Stimulated activated naive B cell treated with anti-CD40 and anti-IgM and Interleukin-4, amounts not matched to agents 10 μg/mL and 1 μg/mL and 100 μg/mL, for 72 hours (primary cell): Measurements from ENCODE around the gene GADD45B.
"Not testable (repeated sequence)": the region's sequence is repeated elsewhere in the genome, so short reads cannot be mapped to it uniquely, and the experiment has no call there.

Experiments used
- ATAC-seq, 2 donors: fragments of 150-1000 bp; cut with Tn5 transposase; replicated peaks; 2 replicates each; pipeline ENCODE4 v1.10.0; 2021; ENCODE audit warnings: moderate library complexity in 1 of 2
- DNase-seq: peaks from one replicate; pipeline ENCODE4 v3.0.0; 2021
- H3K27ac Mint-ChIP-seq: one replicate; pipeline ENCODE4 v1.8.0; 2022; ENCODE audit warnings: mild to moderate bottlenecking, mixed read lengths
- H3K27me3 Mint-ChIP-seq, 2 donors: one replicate each; pipeline ENCODE4 v1.8.0; 2022; ENCODE audit warnings: mixed read lengths in 2 of 2
- H3K36me3 Mint-ChIP-seq, 2 donors: one replicate each; pipeline ENCODE4 v1.8.0; 2022; ENCODE audit warnings: mixed read lengths in 2 of 2, mild to moderate bottlenecking in 1 of 2
- H3K4me1 Mint-ChIP-seq, 2 donors: one replicate each; pipeline ENCODE4 v1.8.0; 2022; ENCODE audit warnings: mixed read lengths in 2 of 2, mild to moderate bottlenecking in 1 of 2
- H3K4me3 Mint-ChIP-seq, 2 donors: one replicate each; pipeline ENCODE4 v1.8.0; 2022; ENCODE audit warnings: mild to moderate bottlenecking in 2 of 2, mixed read lengths in 2 of 2, moderate library complexity in 1 of 2
- H3K9me3 Mint-ChIP-seq, 2 donors: one replicate each; pipeline ENCODE4 v1.8.0; 2022; ENCODE audit warnings: mixed read lengths in 2 of 2, mild to moderate bottlenecking in 1 of 2

GADD45B gene

DNA sequence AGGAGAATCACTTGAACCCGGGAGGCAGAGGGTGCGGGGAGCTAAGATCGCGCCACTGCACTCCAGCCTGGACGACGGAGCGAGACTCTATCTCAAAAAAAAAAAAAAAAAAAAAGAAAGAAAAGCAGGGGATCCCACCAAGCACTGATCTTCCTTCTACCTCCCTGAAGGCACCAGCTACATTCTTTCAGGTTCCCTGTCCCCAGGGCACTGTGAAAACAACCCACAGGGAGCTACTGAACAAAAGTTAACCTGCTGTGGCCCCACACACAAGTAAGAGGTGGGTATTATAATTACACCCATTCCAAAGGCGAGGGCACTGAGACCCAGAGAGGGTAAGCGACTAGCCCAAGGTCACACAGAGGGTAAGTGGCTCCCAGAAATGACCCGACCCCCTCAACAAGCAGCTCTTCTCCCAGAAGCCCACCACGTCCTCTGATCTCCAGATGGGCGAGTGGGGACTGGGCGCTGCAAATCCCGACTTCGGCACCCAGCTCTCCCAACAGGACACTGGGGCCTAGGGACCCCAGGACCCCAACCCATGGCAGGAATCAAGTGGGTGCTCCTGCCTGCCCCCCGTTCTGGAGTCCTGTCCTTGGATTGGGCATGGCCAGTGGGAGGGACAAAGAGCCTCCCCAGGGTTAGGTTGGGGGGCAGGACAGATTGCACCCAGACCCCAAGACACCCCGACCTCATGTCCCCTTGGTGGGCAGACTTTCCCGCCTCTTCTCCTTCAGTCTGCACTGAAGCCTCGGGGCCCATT is 21.5 kb upstream of the GADD45B start:
- Mint-ChIP-seq H3K4me1 (peaks cover 27 to 50% of the 10 kb centered on the region in 2 donors), H3K27ac (peak overlapping the region; percentile 71), H3K36me3 (peaks cover 8 to 17% of the 10 kb centered on the region in 2 donors), H3K4me3 (peak overlapping the region; percentile 76 to 94), H3K27me3 (no peaks in the 10 kb centered on the region), H3K9me3 (no peaks in the 10 kb centered on the region)
- no peak for ATAC-seq
- no peak for DNase-seq

DNA sequence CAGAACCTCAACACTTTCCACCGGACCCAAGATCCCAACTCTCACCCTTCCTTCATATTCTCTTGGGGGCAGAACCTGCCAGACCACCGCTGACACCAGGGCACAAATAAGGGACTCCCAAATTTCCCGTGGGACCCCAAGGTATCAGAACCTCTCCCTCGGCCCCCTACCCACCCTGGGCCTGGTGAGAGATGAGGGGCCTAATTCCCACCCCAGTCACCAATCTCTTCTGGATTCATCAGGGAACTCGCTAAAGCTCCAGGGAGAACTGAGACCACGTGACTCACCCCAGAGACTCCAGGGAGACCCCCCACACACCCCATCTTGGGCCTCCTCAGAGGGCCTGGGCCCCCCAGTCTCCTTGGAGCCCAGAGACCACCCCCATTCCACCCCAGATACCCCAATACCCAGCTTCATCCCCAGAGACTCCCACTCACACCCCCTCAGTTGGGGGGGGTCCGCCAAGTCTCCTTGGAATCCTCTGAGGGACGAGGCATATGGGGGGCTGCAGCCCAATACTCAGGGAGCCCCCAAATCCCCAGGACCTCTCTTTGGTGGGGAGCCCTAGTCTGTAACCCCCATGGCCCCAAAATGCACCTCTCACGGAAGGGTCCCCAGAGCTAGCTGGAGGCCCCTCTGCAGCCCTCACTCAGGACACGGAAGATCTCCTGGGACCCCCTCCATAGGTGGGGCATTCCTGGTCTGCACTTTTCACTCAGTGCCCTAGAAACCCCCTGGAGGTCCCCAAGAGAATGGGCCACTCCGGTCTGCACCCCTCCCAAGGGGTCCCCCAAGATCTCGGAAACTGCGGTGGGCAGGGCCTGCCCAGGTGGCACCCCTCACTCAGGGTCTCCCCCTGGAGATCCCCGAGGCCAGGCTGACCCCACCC is 20.7 kb upstream of the GADD45B start:
- Mint-ChIP-seq H3K4me1 (peaks cover 27 to 51% of the 10 kb centered on the region in 2 donors), H3K27ac (peak overlapping the region; percentile 86), H3K9me3 (no peaks in the 10 kb centered on the region), H3K4me3 (peak overlapping the region; percentile 76 to 94), H3K36me3 (peaks cover 5 to 14% of the 10 kb centered on the region in 2 donors), H3K27me3 (peaks cover 0 to 3% of the 10 kb centered on the region in 2 donors)
- no peak for ATAC-seq
- DNase-seq, result no peak

DNA sequence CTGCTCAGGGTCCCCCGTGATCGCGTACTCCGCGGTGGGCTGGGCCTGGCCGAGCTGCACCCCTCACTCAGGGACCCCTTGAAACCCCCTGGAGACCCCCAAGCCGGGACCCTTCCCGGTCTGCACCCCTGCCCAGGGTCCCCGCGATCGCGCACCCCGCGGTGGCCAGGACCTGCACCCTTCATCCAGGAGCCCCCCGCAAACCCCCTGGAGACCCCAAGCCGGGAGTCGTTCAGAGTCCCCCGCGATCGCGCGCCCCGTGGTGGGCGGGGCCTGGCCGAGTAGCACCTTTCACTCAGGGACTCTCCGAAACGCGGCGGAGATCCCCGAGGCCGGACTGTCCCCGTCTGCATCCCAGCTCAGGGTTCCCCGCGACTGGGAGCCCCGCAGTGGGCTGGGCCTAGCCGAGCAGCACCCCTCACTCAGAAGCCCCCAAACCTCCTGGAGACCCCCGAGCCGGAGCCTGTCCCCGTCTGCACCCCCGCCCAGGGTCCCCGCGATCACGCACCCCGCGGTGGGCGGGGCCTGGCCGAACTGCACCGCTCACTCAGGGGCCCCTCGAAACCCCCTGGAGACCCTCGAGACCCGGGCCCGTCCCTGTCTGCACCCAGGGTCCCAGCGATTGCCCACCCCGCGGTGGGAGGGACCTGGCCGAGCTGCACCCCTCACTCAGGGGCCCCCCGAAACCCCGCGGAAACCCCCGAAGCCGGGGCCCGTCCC is 19.9 kb upstream of the GADD45B start:
- ATAC-seq (peak; percentile 65), DNase-seq (peak; percentile 55)
- no peaks in the 10 kb centered on the region for H3K9me3 Mint-ChIP-seq
- H3K27ac Mint-ChIP-seq, result peak overlapping the region; percentile 93
- peak overlapping the region; percentile 90 to 94 for H3K4me3 Mint-ChIP-seq
- peaks cover 27 to 51% of the 10 kb centered on the region in 2 donors for H3K4me1 Mint-ChIP-seq
- H3K36me3 Mint-ChIP-seq, result peaks cover 3 to 11% of the 10 kb centered on the region in 2 donors
- H3K27me3 Mint-ChIP-seq, result peaks cover 0 to 5% of the 10 kb centered on the region in 2 donors

DNA sequence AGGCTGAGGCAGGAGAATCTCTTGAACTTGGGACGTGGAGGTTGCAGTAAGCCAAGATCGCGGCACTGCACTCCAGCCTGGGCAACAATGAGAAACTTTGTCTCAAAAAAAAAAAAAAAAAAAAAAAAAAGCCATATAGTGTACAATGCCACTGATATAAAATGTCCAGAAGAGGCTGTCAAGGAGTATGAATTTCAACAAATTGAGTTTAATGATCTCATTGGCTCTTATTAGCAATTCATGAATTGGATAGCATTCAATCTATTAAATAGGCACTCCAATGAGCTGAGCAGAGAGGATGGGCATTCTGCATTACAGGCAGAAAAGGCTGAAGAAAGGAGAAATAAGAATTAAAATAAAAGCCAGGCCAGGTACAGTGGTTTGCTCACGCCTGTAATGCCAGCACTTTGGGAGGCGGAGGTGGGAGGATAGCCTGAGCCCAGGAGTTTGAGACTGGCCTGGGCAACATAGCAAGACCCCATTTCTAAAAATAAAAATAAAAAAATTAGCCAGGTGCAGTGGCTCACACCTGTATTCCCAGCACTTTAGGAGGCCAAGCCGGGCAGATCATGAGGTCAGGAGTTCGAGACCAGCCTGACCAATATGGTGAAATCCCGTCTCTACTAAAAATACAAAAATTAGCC is 18.4 kb upstream of the GADD45B start:
- peaks cover 0 to 16% of the 10 kb centered on the region in 2 donors for H3K27me3 Mint-ChIP-seq
- H3K9me3 Mint-ChIP-seq, result no peaks in the 10 kb centered on the region
- peak overlapping the region; percentile 93 for H3K27ac Mint-ChIP-seq
- peaks cover 28 to 62% of the 10 kb centered on the region in 2 donors for H3K4me1 Mint-ChIP-seq
- H3K36me3 Mint-ChIP-seq, result peaks cover 2 to 7% of the 10 kb centered on the region in 2 donors
- ATAC-seq, result no peak
- H3K4me3 Mint-ChIP-seq, result peak overlapping the region; percentile 85 to 88
- DNase-seq, result no peak

DNA sequence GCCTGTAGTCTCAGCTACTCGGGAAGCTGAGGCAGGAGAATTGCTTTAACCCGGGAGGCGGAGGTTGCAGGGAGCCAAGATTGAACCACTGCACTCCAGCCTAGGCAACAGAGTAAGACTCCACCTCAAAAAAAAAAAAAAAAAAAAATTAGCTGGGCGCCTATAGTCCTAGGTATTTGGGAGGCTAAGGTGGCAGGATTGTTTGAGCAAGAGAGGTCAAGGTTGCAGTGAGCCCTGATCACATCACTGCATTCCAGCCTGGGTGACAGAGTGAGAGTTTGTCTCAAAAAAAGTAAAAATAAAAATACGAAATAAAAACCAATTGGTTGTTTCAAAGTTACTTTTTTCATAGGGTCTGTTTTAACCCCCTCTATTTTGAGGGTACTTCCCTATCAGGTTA is 17.9 kb upstream of the GADD45B start:
- Mint-ChIP-seq H3K27ac (no peak overlapping the region), H3K4me3 (no peak overlapping the region), H3K4me1 (peaks cover 27 to 58% of the 10 kb centered on the region in 2 donors), H3K27me3 (peaks cover 0 to 16% of the 10 kb centered on the region in 2 donors), H3K36me3 (peaks cover 2 to 7% of the 10 kb centered on the region in 2 donors), H3K9me3 (no peaks in the 10 kb centered on the region)
- ATAC-seq, result no peak
- DNase-seq, result no peak

DNA sequence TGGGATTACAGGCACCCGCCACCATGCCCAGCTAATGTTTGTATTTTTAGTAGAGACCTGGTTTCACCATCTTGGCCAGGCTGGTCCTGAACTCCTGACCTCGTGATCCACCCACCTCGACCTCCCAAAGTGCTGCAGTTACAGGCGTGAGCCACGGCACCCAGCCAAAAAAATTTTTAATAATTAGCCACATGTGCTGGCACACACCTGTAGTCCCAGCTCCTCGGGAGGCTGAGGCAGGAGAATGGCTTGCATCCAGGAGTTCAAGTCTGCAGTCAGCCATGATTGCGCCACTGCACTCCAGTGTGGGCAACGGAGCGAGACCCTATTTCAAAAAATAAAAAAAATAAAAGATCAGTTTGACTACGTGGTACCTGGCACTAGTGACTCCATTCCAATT is 17.2 kb upstream of the GADD45B start:
- not testable (repeated sequence) for ATAC-seq, H3K27ac Mint-ChIP-seq, H3K4me3 Mint-ChIP-seq, DNase-seq, H3K36me3 Mint-ChIP-seq, H3K9me3 Mint-ChIP-seq
- Mint-ChIP-seq H3K4me1 (peaks cover 23 to 51% of the 10 kb centered on the region in 2 donors), H3K27me3 (peaks cover 0 to 16% of the 10 kb centered on the region in 2 donors)

DNA sequence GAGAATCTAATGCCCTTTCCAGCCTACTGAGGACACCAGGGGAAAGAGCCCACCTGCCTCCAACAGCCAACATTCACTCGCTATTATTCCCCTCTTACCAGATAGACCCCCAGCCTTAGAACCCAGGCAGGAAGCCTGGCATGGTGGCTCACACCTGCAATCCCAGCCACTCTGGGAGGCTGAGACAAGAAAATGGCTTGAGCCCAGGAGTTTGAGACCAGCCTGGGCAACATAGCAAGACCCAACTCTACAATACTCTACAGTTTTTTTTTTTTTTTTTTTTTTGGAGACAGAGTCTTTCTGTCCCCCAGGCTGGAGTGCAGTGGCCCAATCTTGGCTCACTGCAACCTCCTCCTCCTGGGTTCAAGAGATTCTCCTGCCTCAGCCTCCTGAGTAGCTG is 15.7 kb upstream of the GADD45B start:
- Mint-ChIP-seq H3K4me3 (no peak overlapping the region), H3K4me1 (peaks cover 13 to 36% of the 10 kb centered on the region in 2 donors), H3K36me3 (peaks cover under 1 to 2% of the 10 kb centered on the region in 2 donors), H3K27me3 (peaks cover 0 to 16% of the 10 kb centered on the region in 2 donors), H3K27ac (no peak overlapping the region), H3K9me3 (no peaks in the 10 kb centered on the region)
- no peak for DNase-seq
- no peak for ATAC-seq

DNA sequence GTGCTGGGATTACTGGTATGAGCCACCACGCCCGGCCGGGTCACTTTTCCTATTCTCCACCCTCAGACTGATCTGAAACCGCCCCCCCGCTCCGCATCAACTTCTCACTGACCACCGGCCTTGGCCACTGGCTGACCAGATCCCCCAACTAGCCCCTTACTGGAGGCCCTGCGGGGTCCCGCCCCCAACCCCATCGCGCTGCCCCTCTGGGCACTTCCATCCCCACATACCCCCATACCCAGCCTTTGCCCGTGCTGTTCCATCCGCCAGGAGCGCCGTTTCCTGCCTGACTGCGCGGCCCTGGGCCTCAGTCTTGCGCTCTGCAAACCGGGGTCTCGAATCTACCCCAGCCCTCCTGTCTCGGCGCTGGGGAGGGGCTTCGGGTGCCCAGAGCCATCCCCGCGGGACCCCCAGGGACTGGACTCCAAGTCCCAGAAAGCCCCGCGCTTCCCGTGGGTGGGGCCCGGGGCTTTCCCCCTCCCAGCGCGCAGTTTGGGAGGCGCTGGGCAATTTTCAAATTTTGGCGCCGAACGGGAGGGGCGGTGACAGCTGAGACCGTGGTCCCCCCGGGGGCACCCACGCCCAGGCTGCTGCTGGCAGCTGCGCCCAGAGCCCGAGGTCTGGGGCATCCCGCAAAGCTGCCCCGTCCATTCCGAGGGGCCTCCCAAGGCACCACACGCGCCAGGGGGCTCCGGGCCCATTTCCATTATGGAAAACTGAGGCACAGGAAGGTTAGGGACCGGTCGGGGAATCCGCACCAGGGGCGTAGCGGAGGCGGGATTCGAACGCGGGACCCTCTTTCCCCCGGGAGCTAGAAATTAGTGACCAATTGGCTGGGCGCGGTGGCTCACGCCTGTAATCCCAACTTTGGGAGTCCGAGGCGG is 13.9 kb upstream of the GADD45B start:
- H3K27ac Mint-ChIP-seq, result peak overlapping the region; percentile 71
- H3K27me3 Mint-ChIP-seq, result peaks cover 0 to 16% of the 10 kb centered on the region in 2 donors
- H3K4me1 Mint-ChIP-seq, result peaks cover 12 to 27% of the 10 kb centered on the region in 2 donors

DNA sequence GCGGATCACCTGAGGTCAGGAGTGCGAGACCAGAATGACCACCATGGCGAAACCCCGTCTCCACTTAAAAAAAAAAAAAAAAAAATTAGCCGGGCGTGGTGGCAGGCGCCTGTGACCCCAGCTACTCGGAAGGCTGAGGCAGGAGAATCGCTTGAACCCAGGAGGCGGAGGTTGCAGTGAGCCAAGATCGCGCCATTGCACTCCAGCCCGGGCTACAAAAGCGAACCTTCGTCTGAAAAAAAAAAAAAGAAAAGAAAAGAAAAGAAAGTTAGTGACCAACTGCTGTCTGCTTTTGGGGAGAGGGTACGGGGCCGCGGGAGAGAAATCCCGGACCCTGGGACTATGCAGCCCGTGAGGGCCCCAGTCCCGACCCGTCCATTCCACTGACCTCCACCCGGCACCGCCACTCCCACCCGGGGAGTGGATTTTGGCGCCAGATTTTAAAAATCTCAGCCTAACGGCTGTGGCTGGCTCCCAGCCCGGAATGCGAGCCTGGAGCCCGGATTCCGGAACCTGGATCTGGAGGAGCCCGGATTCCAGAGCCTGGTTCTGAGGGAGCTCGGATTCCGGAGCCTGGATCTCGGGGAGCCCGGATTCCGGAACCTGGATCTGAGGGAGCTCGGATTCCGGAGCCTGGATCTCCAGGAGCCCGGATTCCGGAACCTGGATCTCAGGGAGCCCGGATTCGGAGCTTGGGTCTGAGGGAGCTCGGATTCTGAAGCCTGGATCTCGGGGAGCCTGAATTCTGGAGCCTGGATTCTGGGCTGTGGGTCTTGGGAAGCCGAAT is 13.1 kb upstream of the GADD45B start:
- peak overlapping the region; percentile 71 for H3K27ac Mint-ChIP-seq
- no peak for DNase-seq
- no peaks in the 10 kb centered on the region for H3K9me3 Mint-ChIP-seq

More for the DNA sequence above, 13.9 kb upstream of the GADD45B start:
- Mint-ChIP-seq H3K36me3 (no peaks in the 10 kb centered on the region), H3K9me3 (no peaks in the 10 kb centered on the region), H3K4me3 (peak overlapping the region; percentile 89 to 95)
- DNase-seq, result peak; percentile 57
- peak; percentile 76 to 88 for ATAC-seq

DNA sequence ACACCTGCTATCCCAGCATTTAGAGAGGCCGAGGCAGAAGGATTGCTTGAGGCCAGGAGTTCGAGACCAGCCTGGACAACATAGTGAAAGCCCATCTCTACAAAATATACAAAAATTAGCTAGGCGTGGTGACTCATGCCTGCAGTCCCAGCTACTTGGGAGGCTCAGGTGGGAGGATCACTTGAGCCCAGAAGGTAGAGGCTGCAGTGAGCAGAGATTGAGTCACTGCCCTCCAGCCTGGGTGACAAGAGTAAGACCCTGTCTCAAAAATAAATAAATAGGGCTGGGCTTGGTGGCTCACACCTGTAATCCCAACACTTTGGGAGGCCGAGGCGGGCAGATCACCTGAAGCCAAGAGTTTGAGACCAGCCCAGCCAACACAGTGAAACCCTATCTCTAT is 12.2 kb upstream of the GADD45B start:
- H3K4me3 Mint-ChIP-seq, DNase-seq, H3K36me3 Mint-ChIP-seq, H3K9me3 Mint-ChIP-seq, H3K27ac Mint-ChIP-seq, ATAC-seq: not testable (repeated sequence)
- H3K27me3 Mint-ChIP-seq, result peaks cover 0 to 16% of the 10 kb centered on the region in 2 donors
- H3K4me1 Mint-ChIP-seq, result peaks cover 9 to 22% of the 10 kb centered on the region in 2 donors

More for the DNA sequence above, 13.1 kb upstream of the GADD45B start:
- peaks cover 0 to 16% of the 10 kb centered on the region in 2 donors for H3K27me3 Mint-ChIP-seq
- no peaks in the 10 kb centered on the region for H3K36me3 Mint-ChIP-seq
- H3K4me1 Mint-ChIP-seq, result peaks cover 9 to 22% of the 10 kb centered on the region in 2 donors
- H3K4me3 Mint-ChIP-seq, result peak overlapping the region; percentile 89 to 95
- no peak for ATAC-seq

DNA sequence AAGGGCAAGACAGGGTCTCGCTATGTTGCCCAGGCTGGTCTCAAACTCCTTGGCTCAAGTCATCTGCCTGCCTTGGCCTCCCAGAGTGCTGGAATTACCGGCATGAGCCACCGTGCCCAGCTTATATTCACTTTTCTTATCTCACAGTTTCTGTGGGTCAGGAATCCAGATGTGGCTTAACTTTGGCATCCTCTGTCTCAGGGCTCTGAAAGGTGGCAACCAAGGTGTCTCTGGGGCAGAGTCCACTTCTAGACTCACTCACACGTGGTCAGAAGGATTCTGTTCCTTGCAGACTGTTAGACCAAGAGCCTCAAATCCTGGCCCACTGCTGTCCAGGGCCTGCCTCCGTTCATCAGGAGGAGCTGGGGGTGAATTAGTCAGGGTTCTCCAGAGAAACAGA is 11.5 kb upstream of the GADD45B start:
- peaks cover 11 to 26% of the 10 kb centered on the region in 2 donors for H3K4me1 Mint-ChIP-seq
- H3K9me3 Mint-ChIP-seq, result no peaks in the 10 kb centered on the region
- peak overlapping the region; percentile 7 for H3K27ac Mint-ChIP-seq
- no peak for ATAC-seq
- no peak for DNase-seq
- H3K4me3 Mint-ChIP-seq, result no peak overlapping the region
- H3K36me3 Mint-ChIP-seq, result no peaks in the 10 kb centered on the region
- H3K27me3 Mint-ChIP-seq, result peaks cover 0 to 16% of the 10 kb centered on the region in 2 donors

DNA sequence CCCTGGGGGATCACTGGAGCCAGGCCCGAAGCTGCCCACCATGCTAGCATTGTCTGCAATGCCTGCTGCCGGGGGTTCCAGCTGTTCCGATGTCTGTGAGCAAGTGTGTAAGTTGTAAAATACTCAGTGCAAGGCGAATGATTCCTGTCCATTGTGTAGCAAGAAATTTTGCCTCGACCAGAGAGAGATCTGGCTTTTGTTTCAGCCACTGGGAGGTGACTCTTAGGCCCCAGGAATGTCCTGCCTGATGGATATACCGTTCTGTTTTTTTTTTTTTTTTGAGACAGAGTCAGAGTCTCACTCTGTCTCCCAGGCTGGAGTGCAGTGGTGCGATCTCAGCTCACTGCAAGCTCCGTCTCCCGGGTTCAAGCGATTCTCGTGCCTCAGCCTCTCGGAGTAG is 7.3 kb upstream of the GADD45B start:
- no peak for DNase-seq
- no peaks in the 10 kb centered on the region for H3K27me3 Mint-ChIP-seq
- no peak for ATAC-seq
- H3K4me1 Mint-ChIP-seq, result peaks cover 7 to 11% of the 10 kb centered on the region in 2 donors
- H3K4me3 Mint-ChIP-seq, result no peak overlapping the region
- H3K9me3 Mint-ChIP-seq, result no peaks in the 10 kb centered on the region
- H3K27ac Mint-ChIP-seq, result no peak overlapping the region
- H3K36me3 Mint-ChIP-seq, result no peaks in the 10 kb centered on the region
